Measurements from ENCODE around the gene MT1E. TPM values are rescaled to one million over a fixed set of nuclear protein-coding genes. Genes with fewer than 3 reads are reported as not detected.

The MT1E gene
- total RNA-seq, 2 donors from 2014 or later = 106 to 214 TPM

- peaks cover 6% of the 10 kb centered on the region for H3K27me3 ChIP-seq (replicated peaks; ENCODE audit: insufficient read depth)
- ATAC-seq (ENCODE audit: insufficient number of reproducible peaks, low FRiP score, low read depth) (no peak), DNase-seq (ENCODE audit: low spot score) (no peak)
- H3K4me1 ChIP-seq (ENCODE audit: control insufficient read depth in 1 of 2, low read depth in 2 of 2) = no peaks in the 10 kb centered on the region
- no peak overlapping the region for H3K4me3 ChIP-seq
- H3K27ac ChIP-seq = no peak overlapping the region
- no peaks in the 10 kb centered on the region for H3K36me3 ChIP-seq
- no peak for TF ChIP-seq CTCF (IDR thresholded peaks at IDR 0.05)
- no peaks in the 10 kb centered on the region for H3K9me3 ChIP-seq
Measured at GRCh38 chr16:56583351-56584168, 42.0 kb upstream of the MT1E start.

- Histone ChIP-seq H3K27me3 (replicated peaks; ENCODE audit: insufficient read depth) (peaks cover 11% of the 10 kb centered on the region), H3K4me3 (no peak overlapping the region), H3K9me3 (no peaks in the 10 kb centered on the region), H3K4me1 (ENCODE audit: control insufficient read depth in 1 of 2, low read depth in 2 of 2) (peaks cover 4 to 5% of the 10 kb centered on the region in 2 donors), H3K27ac (no peak overlapping the region), H3K36me3 (no peaks in the 10 kb centered on the region)
- ATAC-seq (ENCODE audit: insufficient number of reproducible peaks, low FRiP score, low read depth) (no peak), DNase-seq (ENCODE audit: low spot score) (no peak)
- no peak for TF ChIP-seq CTCF (IDR thresholded peaks at IDR 0.05)
Measured at GRCh38 chr16:56584276-56584675, 41.3 kb upstream of the MT1E start.

DNA sequence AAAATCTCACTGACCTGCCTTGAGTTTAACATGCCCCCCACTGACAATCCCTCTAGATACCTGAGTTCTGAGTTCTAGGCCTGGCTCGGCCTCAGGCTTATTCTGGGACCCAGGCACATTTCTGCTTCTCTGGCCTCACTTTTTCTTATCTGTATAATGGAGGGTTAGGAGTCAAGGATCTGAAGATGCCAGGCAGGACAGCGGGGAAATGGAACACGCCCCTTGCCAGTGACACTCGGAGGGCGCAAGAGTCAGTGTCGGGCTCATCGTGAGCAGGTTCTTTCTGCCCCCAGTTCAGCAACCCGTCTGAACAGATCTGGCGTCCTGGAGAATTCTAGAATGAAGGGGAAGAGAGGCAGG is 36.8 kb upstream of the MT1E start:
- Histone ChIP-seq H3K36me3 (no peaks in the 10 kb centered on the region), H3K27ac (no peak overlapping the region), H3K4me1 (ENCODE audit: control insufficient read depth in 1 of 2, low read depth in 2 of 2) (peaks cover 7 to 11% of the 10 kb centered on the region in 2 donors), H3K27me3 (replicated peaks; ENCODE audit: insufficient read depth) (peaks cover 11% of the 10 kb centered on the region), H3K4me3 (peak overlapping the region; percentile 68), H3K9me3 (no peaks in the 10 kb centered on the region)
- TF ChIP-seq CTCF (IDR thresholded peaks at IDR 0.05) = no peak
- DNase-seq (ENCODE audit: low spot score) (no peak), ATAC-seq (ENCODE audit: insufficient number of reproducible peaks, low FRiP score, low read depth) (no peak)

- Histone ChIP-seq H3K9me3 (no peaks in the 10 kb centered on the region), H3K4me1 (ENCODE audit: control insufficient read depth in 1 of 2, low read depth in 2 of 2) (peaks cover 7 to 11% of the 10 kb centered on the region in 2 donors), H3K27me3 (replicated peaks; ENCODE audit: insufficient read depth) (peaks cover 11% of the 10 kb centered on the region), H3K4me3 (peak within 1 kb of the TSS; percentile 68), H3K36me3 (no peaks in the 10 kb centered on the region), H3K27ac (no peak within 1 kb of the TSS)
- no peak for DNase-seq (ENCODE audit: low spot score)
- ATAC-seq (ENCODE audit: insufficient number of reproducible peaks, low FRiP score, low read depth) = no peak
- TF ChIP-seq CTCF (IDR thresholded peaks at IDR 0.05) = no peak
Measured at GRCh38 chr16:56589141-56590039, 36.2 kb upstream of the MT1E start, which contains the start of gene MT3. MT3 (plus strand) TSS chr16:56589528; CDS start chr16:56589591, 63 bp downstream.
